KOPT-K1 (cell line): ENCODE data around the gene ITPK1.

Experiments
- H3K27ac ChIP-seq: fragments of 200-600 bp; sonication (generic); 2 replicates; pipeline ENCODE4 v1.5.1; 2016; ENCODE audit warnings: antibody characterized with exemption, mild to moderate bottlenecking, low read depth, low read length; ENCODE audit not compliant: poor library complexity, severe bottlenecking
- H3K36me3 ChIP-seq: fragments of 200-600 bp; sonication (generic); 2 replicates; pipeline ENCODE4 v1.5.1; 2017; ENCODE audit warnings: antibody characterized with exemption, mild to moderate bottlenecking, low read length, moderate library complexity; ENCODE audit not compliant: insufficient read depth
- H3K9me3 ChIP-seq: fragments of 200-600 bp; sonication (generic); 2 replicates; pipeline ENCODE4 v1.5.1; 2017; ENCODE audit warnings: antibody characterized with exemption, low read length, mild to moderate bottlenecking; ENCODE audit not compliant: insufficient read depth, poor library complexity, severe bottlenecking

Gene ITPK1

GRCh38 chr14:92932448-92933395 is 183.0 kb downstream of the ITPK1 start:
- Histone ChIP-seq H3K36me3 (peaks cover 11% of the 10 kb centered on the region; the same call in 1 of the 2 replicates), H3K9me3 (no peaks in the 10 kb centered on the region), H3K27ac (no peak overlapping the region)

- H3K27ac ChIP-seq: no peak overlapping the region
- H3K36me3 ChIP-seq: peaks cover 2% of the 10 kb centered on the region; the same call in 1 of the 2 replicates
- H3K9me3 ChIP-seq: no peaks in the 10 kb centered on the region
These were observed 183.9 kb downstream of the ITPK1 start for GRCh38 chr14:92931681-92932447.

- no peak overlapping the region for H3K27ac ChIP-seq
- no peaks in the 10 kb centered on the region for H3K9me3 ChIP-seq
- H3K36me3 ChIP-seq: no peaks in the 10 kb centered on the region
These were observed 184.8 kb downstream of the ITPK1 start for GRCh38 chr14:92930737-92931602.

- Histone ChIP-seq H3K9me3 (no peaks in the 10 kb centered on the region), H3K27ac (no peak overlapping the region), H3K36me3 (no peaks in the 10 kb centered on the region)
These were observed 185.8 kb downstream of the ITPK1 start for GRCh38 chr14:92929689-92930608.

GRCh38 chr14:92928961-92929688 is 186.6 kb downstream of the ITPK1 start:
- H3K9me3 ChIP-seq: no peaks in the 10 kb centered on the region
- no peaks in the 10 kb centered on the region for H3K36me3 ChIP-seq
- no peak overlapping the region for H3K27ac ChIP-seq

- no peaks in the 10 kb centered on the region for H3K36me3 ChIP-seq
- no peaks in the 10 kb centered on the region for H3K9me3 ChIP-seq
- H3K27ac ChIP-seq: no peak overlapping the region
These were observed 187.5 kb downstream of the ITPK1 start for GRCh38 chr14:92928258-92928629.

- Histone ChIP-seq H3K9me3 (no peaks in the 10 kb centered on the region), H3K36me3 (no peaks in the 10 kb centered on the region), H3K27ac (no peak overlapping the region)
These were observed 188.1 kb downstream of the ITPK1 start for GRCh38 chr14:92927349-92928257.

GRCh38 chr14:92926931-92927330 is 188.8 kb downstream of the ITPK1 start:
- Histone ChIP-seq H3K36me3 (no peaks in the 10 kb centered on the region), H3K9me3 (no peaks in the 10 kb centered on the region), H3K27ac (no peak overlapping the region)

GRCh38 chr14:92926180-92926845 is 189.4 kb downstream of the ITPK1 start:
- Histone ChIP-seq H3K9me3 (no peaks in the 10 kb centered on the region), H3K27ac (no peak overlapping the region), H3K36me3 (no peaks in the 10 kb centered on the region)

- H3K36me3 ChIP-seq: no peaks in the 10 kb centered on the region
- H3K27ac ChIP-seq: no peak overlapping the region
- H3K9me3 ChIP-seq: no peaks in the 10 kb centered on the region
These were observed 190.3 kb downstream of the ITPK1 start for GRCh38 chr14:92925446-92925845.

- H3K36me3 ChIP-seq: no peaks in the 10 kb centered on the region
- H3K27ac ChIP-seq: no peak overlapping the region
- H3K9me3 ChIP-seq: no peaks in the 10 kb centered on the region
These were observed 191.5 kb downstream of the ITPK1 start for GRCh38 chr14:92924247-92924646.

GRCh38 chr14:92923744-92924103 is 192.0 kb downstream of the ITPK1 start:
- no peaks in the 10 kb centered on the region for H3K36me3 ChIP-seq
- H3K9me3 ChIP-seq: no peaks in the 10 kb centered on the region
- no peak overlapping the region for H3K27ac ChIP-seq
